ENCODE measurements around the gene KCNJ11. TPM values are rescaled to one million over a fixed set of nuclear protein-coding genes. Genes with fewer than 3 reads are reported as not detected.

The KCNJ11 gene
- total RNA-seq, 2 donors from 2014 or later, result 0.43 TPM; not detected in 1

DNA sequence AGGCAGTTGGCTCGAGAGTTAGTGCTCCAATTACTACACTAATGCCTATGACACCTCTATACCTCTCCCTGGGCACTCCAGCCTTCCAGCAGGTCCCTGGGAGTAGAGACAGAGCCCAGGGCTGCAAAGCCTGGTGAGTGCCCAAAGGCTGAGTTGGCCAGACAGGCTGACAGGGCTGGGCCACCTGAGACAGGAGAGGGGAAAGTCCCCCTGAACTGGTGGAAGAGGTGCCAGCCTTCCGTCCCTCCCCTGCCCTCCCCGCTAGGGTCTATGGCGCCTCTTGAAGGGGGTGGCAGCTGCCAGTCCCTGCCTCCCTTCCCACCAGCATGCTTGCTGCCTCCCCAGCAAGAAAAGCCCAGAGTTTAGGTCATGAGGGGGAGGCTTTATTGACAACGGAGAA is 3.0 kb downstream of the KCNJ11 start:
- DNase-seq (ENCODE audit: low spot score in 2 of 2) (no peak), ATAC-seq (no peak)
- no peaks in the 10 kb centered on the region for H3K9me3 Mint-ChIP-seq
- no peaks in the 10 kb centered on the region for H3K36me3 Mint-ChIP-seq
- no peak overlapping the region for H3K27ac Mint-ChIP-seq

DNA sequence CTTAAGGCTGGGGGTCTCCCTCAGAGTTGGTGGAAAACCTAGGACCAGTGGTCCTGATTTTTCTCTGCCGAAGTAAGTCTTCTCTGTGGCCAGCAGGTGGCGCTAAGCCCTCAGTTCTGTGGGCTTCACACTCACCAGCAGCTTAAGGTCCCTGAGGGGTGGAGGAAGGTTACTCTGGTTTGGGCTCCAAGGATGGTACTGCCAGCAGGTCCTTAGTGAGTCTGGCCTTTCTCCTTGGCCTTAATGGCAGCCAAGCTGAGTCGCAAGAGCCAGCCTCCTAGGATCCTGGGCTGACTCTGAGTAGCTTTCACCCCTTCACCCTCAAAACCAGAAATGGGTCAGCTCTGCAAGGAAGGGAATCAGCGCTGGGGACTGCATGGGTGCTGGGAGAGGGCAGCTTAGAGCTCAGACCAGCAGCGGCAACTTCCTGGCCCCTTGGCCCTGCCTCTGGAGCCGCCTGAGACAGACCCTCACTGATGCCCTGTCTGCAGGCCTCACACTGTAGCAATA is 4.4 kb downstream of the KCNJ11 start:
- DNase-seq (ENCODE audit: low spot score in 2 of 2), result peak; percentile 62 to 80
- no peaks in the 10 kb centered on the region for H3K36me3 Mint-ChIP-seq
- ATAC-seq, result peak; percentile 60 to 67
- H3K27ac Mint-ChIP-seq, result no peak overlapping the region
- H3K9me3 Mint-ChIP-seq, result no peaks in the 10 kb centered on the region

DNA sequence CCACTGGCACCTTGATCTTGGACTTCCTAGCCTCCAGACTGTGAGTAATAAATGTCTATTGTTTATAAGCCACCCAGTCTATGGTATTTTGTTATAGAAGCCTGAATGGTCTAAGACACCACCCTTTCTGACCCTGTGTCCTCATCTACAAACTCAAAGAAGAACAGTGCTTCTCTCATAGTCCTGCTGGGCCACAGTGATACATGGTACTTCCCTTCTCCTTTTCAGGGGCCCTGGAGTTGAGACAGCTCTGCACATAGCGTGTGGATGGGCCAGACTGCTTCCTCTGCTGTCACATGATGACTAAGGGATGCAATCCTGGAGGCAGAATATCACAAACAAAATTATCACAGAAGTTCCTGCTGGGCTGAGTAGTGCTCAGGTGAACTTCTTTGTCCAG is 5.0 kb downstream of the KCNJ11 start:
- no peak for DNase-seq (ENCODE audit: low spot score in 2 of 2)
- ATAC-seq, result no peak

DNA sequence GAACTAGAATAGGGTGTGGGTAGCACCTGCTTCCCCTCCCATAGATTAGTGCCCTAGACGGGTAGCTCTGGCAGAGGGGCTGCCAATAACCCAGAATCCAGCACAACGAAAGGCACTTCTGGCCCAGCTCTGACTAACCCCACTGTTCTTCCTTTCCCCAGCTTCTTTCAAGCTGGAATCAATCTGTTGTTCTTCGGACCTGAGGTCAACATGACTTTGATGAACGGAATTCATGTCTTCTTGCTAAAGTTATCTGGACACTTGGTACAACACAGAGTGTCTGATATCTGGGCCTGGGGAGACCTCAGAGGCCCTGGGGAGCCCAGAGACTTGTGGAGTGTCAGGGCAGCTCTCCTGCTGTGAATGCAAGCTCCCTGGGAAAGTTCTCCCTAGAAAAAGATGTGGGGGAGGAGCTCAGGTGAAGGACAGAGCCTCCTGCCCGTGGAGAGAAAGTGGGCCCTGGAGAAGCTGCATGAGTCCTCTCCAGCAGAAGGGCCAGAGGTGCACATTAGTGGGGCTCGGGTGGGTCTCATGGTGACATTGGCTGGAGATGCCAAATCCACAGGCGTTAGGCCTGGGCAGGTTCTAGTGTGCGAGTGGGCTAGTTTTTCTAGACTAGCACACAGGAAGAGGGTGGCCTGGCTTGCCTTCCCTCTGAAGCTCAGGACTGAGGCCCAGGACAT is 6.3 kb downstream of the KCNJ11 start:
- peak in 1 of 2 donors; percentile 38 for DNase-seq (ENCODE audit: low spot score in 2 of 2)
- Mint-ChIP-seq H3K36me3 (no peaks in the 10 kb centered on the region), H3K27ac (no peak overlapping the region), H3K9me3 (peaks cover 0 to 6% of the 10 kb centered on the region in 2 donors)
- ATAC-seq, result no peak

More for the DNA sequence above, 5.0 kb downstream of the KCNJ11 start:
- Mint-ChIP-seq H3K9me3 (peaks cover 0 to 2% of the 10 kb centered on the region in 2 donors), H3K27ac (no peak overlapping the region), H3K36me3 (no peaks in the 10 kb centered on the region)

DNA sequence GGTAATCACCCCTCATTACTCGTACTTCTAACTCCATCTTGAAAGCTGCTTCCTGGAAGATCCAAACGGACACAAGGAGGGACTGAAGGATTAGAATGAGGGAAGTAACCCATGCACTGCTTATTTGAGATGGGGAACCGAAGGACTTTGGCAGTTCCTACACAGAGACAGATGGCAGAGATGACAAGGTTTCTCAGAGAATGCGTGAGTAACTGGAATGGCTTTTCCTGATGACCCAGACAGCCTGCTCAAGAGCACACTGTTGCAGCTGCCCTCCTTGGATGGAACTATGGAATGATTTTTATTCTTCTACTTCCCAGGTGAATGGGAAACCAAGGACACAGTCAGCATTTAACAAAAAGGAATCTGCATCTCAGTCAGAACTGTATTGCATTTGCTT is 7.3 kb downstream of the KCNJ11 start:
- DNase-seq (ENCODE audit: low spot score in 2 of 2), result no peak
- Mint-ChIP-seq H3K36me3 (no peaks in the 10 kb centered on the region), H3K27ac (no peak overlapping the region), H3K9me3 (peaks cover 0 to 6% of the 10 kb centered on the region in 2 donors)
- ATAC-seq, result no peak

DNA sequence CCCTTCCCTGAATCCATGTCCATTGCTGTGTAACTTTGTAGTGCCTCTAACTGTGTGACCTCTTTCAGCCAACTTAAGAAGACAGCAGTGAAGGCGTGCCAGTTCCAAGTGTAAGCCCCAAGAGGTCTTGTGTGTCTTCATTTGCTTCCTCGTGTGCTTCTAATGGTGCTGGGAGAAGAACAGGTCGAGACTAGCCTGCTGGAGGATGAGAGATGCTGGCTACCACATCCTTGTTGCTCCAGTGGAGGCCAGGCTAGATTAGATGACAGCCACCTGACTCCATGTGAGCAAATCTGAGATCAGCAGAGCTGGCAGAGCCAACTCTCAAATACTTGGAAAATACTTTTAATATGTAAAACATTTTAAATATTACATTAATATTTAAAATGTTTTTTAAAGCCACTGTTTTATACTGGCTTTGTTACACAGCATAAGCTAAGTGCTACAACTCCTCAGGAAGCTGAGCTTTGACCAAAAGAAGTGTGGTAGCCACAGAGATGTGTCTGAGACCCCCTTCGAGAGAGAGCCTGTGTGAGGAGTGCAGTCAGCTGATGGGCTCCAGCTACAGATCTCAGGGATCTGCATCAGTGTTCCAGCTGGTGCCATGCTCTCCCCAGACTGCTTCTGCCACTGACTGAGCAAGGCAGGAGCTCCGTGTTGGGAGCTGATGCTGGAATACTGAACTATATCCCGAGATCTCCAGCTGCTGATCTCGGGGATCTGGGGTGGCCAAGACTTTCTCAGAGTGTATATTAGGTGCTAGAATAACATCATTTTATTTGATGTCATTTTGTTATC is 8.9 kb downstream of the KCNJ11 start:
- H3K27ac Mint-ChIP-seq, result no peak overlapping the region
- peaks cover 0 to 6% of the 10 kb centered on the region in 2 donors for H3K9me3 Mint-ChIP-seq
- no peak for DNase-seq (ENCODE audit: low spot score in 2 of 2)
- ATAC-seq, result no peak
- peaks cover 0 to 5% of the 10 kb centered on the region in 2 donors for H3K36me3 Mint-ChIP-seq

DNA sequence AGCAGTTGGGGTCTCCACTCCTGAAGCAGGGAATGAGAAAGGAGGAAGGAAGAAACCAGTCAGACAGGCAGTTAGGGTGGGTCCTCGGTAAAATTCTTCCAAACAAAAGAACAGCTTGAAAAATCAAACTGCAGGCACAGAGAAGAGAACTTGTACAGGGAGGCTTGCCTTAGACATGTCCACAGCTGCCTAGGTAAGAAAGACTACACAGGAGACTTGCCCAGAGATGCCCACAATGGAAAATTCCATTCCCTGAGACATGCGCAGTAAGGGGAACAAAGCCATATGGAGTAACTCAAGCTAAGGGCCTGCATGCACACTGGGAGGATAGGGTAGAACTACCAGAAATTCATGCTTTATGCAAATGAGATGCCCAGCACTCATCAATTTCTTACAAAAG is 9.8 kb downstream of the KCNJ11 start:
- Mint-ChIP-seq H3K36me3 (peaks cover 0 to 11% of the 10 kb centered on the region in 2 donors), H3K27ac (peak overlapping the region in 1 of 2 donors; percentile 1), H3K9me3 (peaks cover 0 to 6% of the 10 kb centered on the region in 2 donors)
- DNase-seq (ENCODE audit: low spot score in 2 of 2) (no peak), ATAC-seq (peak in 1 of 2 donors; percentile 18)

DNA sequence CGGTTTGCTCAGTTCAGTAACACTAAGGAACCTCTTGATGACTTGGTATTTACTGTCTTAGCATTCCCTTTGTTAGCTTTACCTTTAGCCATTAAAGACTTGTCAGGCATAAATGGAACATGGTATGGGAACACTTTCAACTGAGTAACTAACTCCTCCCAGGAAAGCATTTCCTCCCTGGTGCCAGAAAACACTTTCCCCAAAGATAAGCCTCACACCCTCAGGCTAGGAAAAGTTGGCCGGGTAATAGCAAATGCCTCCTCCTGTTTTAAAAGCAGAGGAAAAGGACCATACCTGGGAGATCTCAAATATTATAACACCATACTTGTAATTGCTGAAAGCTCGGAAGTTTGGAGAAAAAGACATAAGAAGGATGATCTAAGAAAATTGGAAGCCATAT is 12.0 kb downstream of the KCNJ11 start:
- DNase-seq (ENCODE audit: low spot score in 2 of 2), result no peak
- ATAC-seq, result no peak
- Mint-ChIP-seq H3K9me3 (peaks cover 14 to 16% of the 10 kb centered on the region in 2 donors), H3K36me3 (peaks cover 16 to 29% of the 10 kb centered on the region in 2 donors), H3K27ac (no peak overlapping the region)

DNA sequence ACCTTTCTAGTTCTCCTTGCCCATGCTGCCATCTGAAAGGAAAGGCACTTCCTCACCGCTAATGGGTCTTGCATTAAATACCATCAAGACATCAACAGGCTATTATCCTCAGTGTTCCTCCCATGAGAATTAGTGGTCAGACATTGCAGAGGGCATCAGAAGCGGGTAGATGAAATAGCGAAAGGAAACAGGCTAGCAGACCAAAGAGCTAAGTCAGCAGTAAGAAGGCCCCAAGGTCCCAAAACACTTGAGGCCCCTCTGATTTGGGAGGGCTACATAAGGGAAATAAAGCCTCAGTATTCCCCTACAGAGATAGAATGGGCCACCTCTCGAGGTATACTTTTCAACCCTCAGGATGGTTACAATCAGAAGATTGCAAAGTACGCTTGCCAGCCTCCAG is 12.9 kb downstream of the KCNJ11 start:
- ATAC-seq, result no peak
- Mint-ChIP-seq H3K36me3 (peaks cover 25 to 38% of the 10 kb centered on the region in 2 donors), H3K27ac (peak overlapping the region in 1 of 2 donors; percentile 33), H3K9me3 (peaks cover 23 to 25% of the 10 kb centered on the region in 2 donors)
- no peak for DNase-seq (ENCODE audit: low spot score in 2 of 2)

DNA sequence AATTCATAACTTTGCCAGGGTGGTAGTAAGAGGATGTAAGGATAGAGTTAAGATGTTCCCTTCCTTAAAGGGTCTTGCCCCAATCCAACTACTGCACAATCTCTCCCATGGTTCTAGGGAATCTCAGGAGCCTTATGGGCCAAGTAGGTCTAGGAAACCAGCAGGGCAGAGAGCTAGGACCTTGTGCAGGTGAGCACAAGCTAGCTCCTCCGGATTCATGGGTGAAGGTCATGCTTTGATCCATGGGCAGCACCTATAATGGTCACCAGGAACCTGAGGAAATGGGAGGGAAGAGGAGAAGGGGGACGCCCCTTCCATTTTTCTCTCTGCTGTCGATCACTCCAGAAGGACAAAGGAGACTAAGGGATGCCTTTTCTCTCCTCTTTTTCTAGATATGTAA is 16.8 kb downstream of the KCNJ11 start:
- DNase-seq (ENCODE audit: low spot score in 2 of 2), result no peak
- H3K27ac Mint-ChIP-seq, result no peak overlapping the region
- H3K9me3 Mint-ChIP-seq, result peaks cover 38% of the 10 kb centered on the region in 2 donors
- H3K36me3 Mint-ChIP-seq, result peaks cover 53 to 71% of the 10 kb centered on the region in 2 donors
- no peak for ATAC-seq

DNA sequence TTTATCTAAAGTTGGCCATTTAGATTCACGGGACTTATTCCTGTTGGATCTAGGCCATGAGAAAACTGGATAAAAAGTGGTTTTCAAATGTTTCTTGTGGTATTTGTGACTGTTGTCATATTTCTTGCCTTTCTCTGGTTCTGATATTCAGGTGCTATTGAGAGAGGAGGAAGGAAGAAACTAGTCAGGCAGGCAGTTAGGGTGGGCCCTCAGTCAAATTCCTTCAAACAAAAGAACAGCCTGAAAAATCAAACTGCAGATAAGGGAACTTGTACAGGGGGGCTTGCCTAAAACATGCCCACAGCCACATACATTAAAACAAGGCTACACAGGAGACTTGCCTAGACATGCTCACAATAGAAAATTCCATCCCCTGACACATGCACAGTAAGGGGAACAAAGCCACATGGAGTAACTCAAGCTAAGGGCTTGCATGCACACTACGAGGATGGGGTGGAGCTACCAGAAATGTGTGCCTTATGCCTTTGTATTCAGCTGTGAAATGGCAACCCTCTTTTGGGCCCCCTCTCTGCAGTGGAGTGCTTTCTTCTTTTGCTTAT is 18.7 kb downstream of the KCNJ11 start:
- Mint-ChIP-seq H3K9me3 (peaks cover 38% of the 10 kb centered on the region in 2 donors), H3K36me3 (peaks cover 53 to 72% of the 10 kb centered on the region in 2 donors), H3K27ac (no peak overlapping the region)
- ATAC-seq, result no peak
- no peak for DNase-seq (ENCODE audit: low spot score in 2 of 2)

DNA sequence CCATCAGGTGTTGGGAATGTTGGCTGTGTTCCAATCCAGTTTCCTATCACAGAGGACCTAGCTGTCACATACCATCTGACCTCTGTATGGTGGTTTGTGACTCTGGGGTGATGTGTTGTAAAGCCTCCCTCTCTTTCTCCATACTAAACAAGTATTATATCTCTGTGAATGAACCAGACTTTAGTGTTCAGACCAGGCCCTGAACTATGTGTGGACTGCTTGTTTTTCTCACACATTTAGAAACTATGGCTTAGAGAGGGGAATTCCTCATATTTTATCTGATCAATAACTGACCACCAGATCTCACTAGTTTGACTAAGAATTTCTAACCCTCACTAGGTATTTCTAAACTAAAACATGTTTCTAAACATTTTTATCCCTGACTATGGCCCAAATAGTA is 19.4 kb downstream of the KCNJ11 start:
- Mint-ChIP-seq H3K9me3 (peaks cover 38% of the 10 kb centered on the region in 2 donors), H3K27ac (no peak overlapping the region), H3K36me3 (peaks cover 53 to 67% of the 10 kb centered on the region in 2 donors)
- ATAC-seq (peak in 1 of 2 donors; percentile 64), DNase-seq (ENCODE audit: low spot score in 2 of 2) (no peak)

DNA sequence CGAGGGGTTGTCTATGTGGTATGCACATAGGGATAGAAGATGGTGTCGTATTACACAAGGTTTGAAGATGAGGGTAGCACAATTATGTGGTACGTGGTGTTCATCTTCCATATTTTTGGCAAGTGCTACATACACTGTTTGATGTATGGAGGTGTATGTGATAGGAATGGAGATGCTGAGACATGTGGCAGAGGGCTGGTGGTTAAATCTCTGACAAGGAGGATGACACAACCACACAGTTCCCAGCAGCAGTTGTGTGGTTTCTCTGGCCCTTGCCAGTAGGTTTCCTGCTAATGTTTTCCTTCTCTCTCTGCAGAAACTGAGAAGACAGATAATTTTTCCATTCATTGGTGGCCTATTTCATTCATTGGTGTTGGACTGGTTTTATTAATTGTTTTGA is 19.9 kb downstream of the KCNJ11 start:
- DNase-seq (ENCODE audit: low spot score in 2 of 2), result no peak
- Mint-ChIP-seq H3K27ac (no peak overlapping the region), H3K36me3 (peaks cover 53 to 67% of the 10 kb centered on the region in 2 donors), H3K9me3 (peaks cover 38% of the 10 kb centered on the region in 2 donors)
- ATAC-seq, result peak in 1 of 2 donors; percentile 84

DNA sequence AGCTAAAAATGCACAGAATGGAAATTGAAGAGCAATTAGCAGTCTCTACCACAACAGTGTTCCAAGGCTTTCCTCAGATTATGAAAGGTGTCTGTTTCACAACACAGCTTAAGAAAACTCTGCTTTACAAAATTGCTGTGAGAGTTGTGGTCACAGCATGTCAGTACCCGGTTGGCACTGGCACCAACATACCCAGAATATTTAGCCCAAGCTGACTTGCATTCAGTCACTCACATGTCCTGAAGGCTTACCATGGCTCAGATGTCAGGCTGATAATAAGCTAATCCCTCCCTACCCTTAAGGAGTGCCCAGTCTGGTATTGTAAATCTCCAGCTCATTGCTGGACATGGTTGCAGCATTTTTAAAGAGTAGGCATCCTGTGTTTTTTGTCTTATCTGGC is 22.0 kb downstream of the KCNJ11 start:
- Mint-ChIP-seq H3K36me3 (peaks cover 37 to 52% of the 10 kb centered on the region in 2 donors), H3K9me3 (peaks cover 22 to 30% of the 10 kb centered on the region in 2 donors), H3K27ac (no peak overlapping the region)
- DNase-seq (ENCODE audit: low spot score in 2 of 2) (no peak), ATAC-seq (no peak)

DNA sequence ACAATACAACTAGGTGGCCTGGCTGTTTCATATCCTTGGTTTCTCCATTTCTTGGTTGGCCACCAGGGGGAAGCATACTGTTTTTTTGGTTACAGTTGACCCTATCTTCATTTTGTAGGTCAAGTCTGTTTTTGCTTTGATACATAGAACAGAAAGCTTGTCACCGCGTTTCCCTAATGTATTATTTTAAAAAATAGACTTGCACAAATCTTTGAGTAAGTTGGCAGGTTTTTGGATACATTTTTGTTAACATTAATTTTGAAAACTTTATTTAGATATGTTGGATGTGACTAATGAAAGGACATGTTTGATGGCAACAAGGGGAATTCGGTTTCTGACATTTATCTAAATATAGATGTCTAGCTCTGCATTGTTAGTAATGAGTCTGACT is 33.9 kb downstream of the KCNJ11 start:
- H3K36me3 Mint-ChIP-seq, result peaks cover 0 to 7% of the 10 kb centered on the region in 2 donors
- H3K27ac Mint-ChIP-seq, result peak overlapping the region; percentile 70 to 73
- ATAC-seq (no peak), DNase-seq (ENCODE audit: low spot score in 2 of 2) (peak in 1 of 2 donors; percentile 74)
- H3K9me3 Mint-ChIP-seq, result no peaks in the 10 kb centered on the region

DNA sequence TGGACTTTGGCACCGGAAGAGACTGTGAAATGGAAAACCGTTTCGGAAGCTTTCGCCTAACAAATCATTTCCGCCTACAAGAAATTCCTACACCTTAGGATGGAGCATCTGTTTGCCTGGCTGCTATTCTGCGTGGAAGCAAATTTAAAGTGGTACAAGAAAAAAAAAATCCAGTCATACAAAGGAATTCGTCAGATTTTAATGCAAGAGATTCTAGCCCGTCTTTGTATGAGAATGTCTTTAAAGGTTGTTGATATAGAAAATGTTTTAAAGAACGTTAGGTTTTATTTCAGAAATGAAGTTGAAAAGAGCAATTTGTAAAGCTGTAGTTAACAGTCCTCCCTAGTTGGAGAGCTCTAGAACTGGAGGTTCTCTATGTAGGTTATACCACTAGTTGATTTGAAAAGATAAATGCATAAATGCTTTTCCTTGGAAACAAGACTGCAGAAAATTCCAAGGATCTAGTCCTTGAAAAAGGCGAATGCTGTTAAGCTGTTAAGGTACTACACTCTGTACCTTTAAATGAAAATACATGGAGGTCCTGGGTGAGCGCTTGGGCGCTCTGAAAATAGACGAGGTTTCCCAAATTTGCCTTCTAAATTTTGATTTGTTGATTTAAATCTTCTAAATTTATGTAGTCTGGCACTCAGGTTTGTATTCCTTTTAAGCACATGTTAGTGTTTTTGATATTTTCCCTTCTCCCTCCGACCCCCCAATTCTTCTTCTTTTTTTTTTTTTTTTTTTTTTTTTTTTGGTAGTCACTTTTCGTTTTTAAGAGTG is 34.4 kb downstream of the KCNJ11 start:
- H3K36me3 Mint-ChIP-seq, result peaks cover 0 to 7% of the 10 kb centered on the region in 2 donors
- no peaks in the 10 kb centered on the region for H3K9me3 Mint-ChIP-seq
- DNase-seq (ENCODE audit: low spot score in 2 of 2) (no peak), ATAC-seq (no peak)
- H3K27ac Mint-ChIP-seq, result peak overlapping the region; percentile 70 to 73

All from activated naive CD4-positive, alpha-beta T cell treated with anti-CD3 and anti-CD28 coated beads, Interleukin-2, amount 50 U/mL, for 72 hours (primary cell).